ENCODE data around the gene ARSG.

The ARSG gene

GRCh38 chr17:68292689-68293040 lies 1.4 kb downstream of the ARSG start:
- H3K4me3 ChIP-seq (ENCODE audit: low read depth, low read length), result no peak overlapping the region
- no peak for DNase-seq (ENCODE audit: low read depth, low spot score)

GRCh38 chr17:68293490-68294195 lies 2.3 kb downstream of the ARSG start:
- CTCF ChIA-PET, result no interaction called here
- TF ChIP-seq CTCF (IDR thresholded peaks at IDR 0.05; ENCODE audit: insufficient read depth, low read length, missing control alignments), result no peak
- DNase-seq (ENCODE audit: low read depth, low spot score), result no peak
- POLR2A ChIA-PET, result no interaction called here
- H3K4me3 ChIP-seq (ENCODE audit: low read depth, low read length), result no peak overlapping the region

More at GRCh38 chr17:68292689-68293040, 1.4 kb downstream of the ARSG start:
- CTCF ChIA-PET, result no interaction called here
- POLR2A ChIA-PET, result interaction anchor here (0.6 kb wide), 1 partner anchor 404 kb away, joined by 3 read pairs; no protein-coding TSS in a partner anchor
- TF ChIP-seq CTCF (IDR thresholded peaks at IDR 0.05; ENCODE audit: insufficient read depth, low read length, missing control alignments), result no peak

- POLR2A ChIA-PET, result no interaction called here
- H3K4me3 ChIP-seq (ENCODE audit: low read depth, low read length), result no peak overlapping the region
- no peak for TF ChIP-seq CTCF (IDR thresholded peaks at IDR 0.05; ENCODE audit: insufficient read depth, low read length, missing control alignments)
- CTCF ChIA-PET, result no interaction called here
- no peak for DNase-seq (ENCODE audit: low read depth, low spot score)
Observed at GRCh38 chr17:68294196-68294555, 2.9 kb downstream of the ARSG start.

- ChIA-PET CTCF (no interaction called here), POLR2A (no interaction called here)
- no peak for TF ChIP-seq CTCF (IDR thresholded peaks at IDR 0.05; ENCODE audit: insufficient read depth, low read length, missing control alignments)
- no peak for DNase-seq (ENCODE audit: low read depth, low spot score)
- H3K4me3 ChIP-seq (ENCODE audit: low read depth, low read length), result no peak overlapping the region
Observed at GRCh38 chr17:68294617-68295016, 3.3 kb downstream of the ARSG start.

- no peak overlapping the region for H3K4me3 ChIP-seq (ENCODE audit: low read depth, low read length)
- ChIA-PET POLR2A (no interaction called here), CTCF (no interaction called here)
- DNase-seq (ENCODE audit: low read depth, low spot score), result no peak
- TF ChIP-seq CTCF (IDR thresholded peaks at IDR 0.05; ENCODE audit: insufficient read depth, low read length, missing control alignments), result no peak
Observed at GRCh38 chr17:68295086-68295485, 3.8 kb downstream of the ARSG start.

- ChIA-PET POLR2A (no interaction called here), CTCF (no interaction called here)
- H3K4me3 ChIP-seq (ENCODE audit: low read depth, low read length), result no peak overlapping the region
- no peak for DNase-seq (ENCODE audit: low read depth, low spot score)
- TF ChIP-seq CTCF (IDR thresholded peaks at IDR 0.05; ENCODE audit: insufficient read depth, low read length, missing control alignments), result no peak
Observed at GRCh38 chr17:68296217-68297191, 5.2 kb downstream of the ARSG start.

Data from AG04449 (cell line).